ENCODE measurements around the gene PAFAH1B2. TPM values are rescaled to one million over a fixed set of nuclear protein-coding genes. Genes with fewer than 3 reads are reported as not detected.

PAFAH1B2 gene
- total and polyA plus RNA-seq, 2 of the 8 experiments (the other 6 are each of a cell fraction or from before 2014, with no cell fraction given): 38.2 to 161 TPM

GRCh38 chr11:117191680-117192400 is 47.8 kb downstream of the PAFAH1B2 start (continued):
- TF ChIP-seq CHD7 (IDR thresholded peaks at IDR 0.05; ENCODE audit: insufficient replicate concordance, low read length): no peak
- TF ChIP-seq YY1 (IDR thresholded peaks at IDR 0.05; ENCODE audit: low read depth, low read length): no peak
- no peak for TF ChIP-seq BRCA1 (IDR thresholded peaks at IDR 0.05; ENCODE audit: low read depth, low read length)

Measured in H1 (cell line).